ENCODE results near the gene CEP89.

GRCh38 chr19:32857584-32857983 lies 114.2 kb downstream of the CEP89 start:
- no peak for TF ChIP-seq POLR2A (IDR thresholded peaks at IDR 0.05; ENCODE audit: low read depth, low read length)
- no peak for TF ChIP-seq POLR2AphosphoS5 (IDR thresholded peaks at IDR 0.05; ENCODE audit: low read depth, low read length)
- TF ChIP-seq TAF1 (IDR thresholded peaks at IDR 0.05; ENCODE audit: low read depth, low read length) = no peak

Data from GM12891 (cell line).